Activated T-cell treated with anti-CD3 and anti-CD28 coated beads, Interleukin-2, amount 50 U/mL, for 72 hours (primary cell): ENCODE data around the gene ADGRB3. TPM values are rescaled to one million over a fixed set of nuclear protein-coding genes. Genes with fewer than 3 reads are reported as not detected.
"Not testable (repeated sequence)": the region's sequence is repeated elsewhere in the genome, so short reads cannot be mapped to it uniquely, and the experiment has no call there.

ENCODE experiments used
- ATAC-seq, 2 donors: fragments of 150-1000 bp; cut with Tn5 transposase; replicated peaks in 1 of 2; 2 replicates each; pipeline ENCODE4 v1.10.0; 2021; ENCODE audit warnings: moderate library complexity in 2 of 2, mild to moderate bottlenecking in 1 of 2
- DNase-seq, 2 donors: peaks; one replicate each; pipeline ENCODE4 v3.0.0; 2021 to 2022; ENCODE audit warnings: mixed read lengths in 1 of 2
- H3K27ac Mint-ChIP-seq: one replicate; pipeline ENCODE4 v1.8.0; 2022; ENCODE audit warnings: mild to moderate bottlenecking, moderate library complexity, mixed read lengths
- H3K27me3 Mint-ChIP-seq: one replicate; pipeline ENCODE4 v1.8.0; 2022; ENCODE audit warnings: low read depth, mixed read lengths
- H3K36me3 Mint-ChIP-seq, 2 donors: one replicate each; pipeline ENCODE4 v1.8.0; 2022; ENCODE audit warnings: mixed read lengths in 2 of 2, mild to moderate bottlenecking in 1 of 2; ENCODE audit not compliant: insufficient read depth in 2 of 2
- H3K4me1 Mint-ChIP-seq: one replicate; pipeline ENCODE4 v1.8.0; 2022; ENCODE audit warnings: low read depth, mixed read lengths
- H3K4me3 Mint-ChIP-seq, 2 donors: one replicate each; pipeline ENCODE4 v1.8.0; 2022; ENCODE audit warnings: mild to moderate bottlenecking in 2 of 2, mixed read lengths in 2 of 2, moderate library complexity in 2 of 2
- H3K9me3 Mint-ChIP-seq, 2 donors: one replicate each; pipeline ENCODE4 v1.8.0; 2022; ENCODE audit warnings: mixed read lengths in 2 of 2
- total RNA-seq, 2 donors: library from RNA; stranded (reverse); gene quantifications; one replicate each; pipeline ENCODE4 v1.2.3, GENCODE V29; 2022

ADGRB3 gene
- total RNA-seq, 2 donors from 2014 or later, result not detected

- Mint-ChIP-seq H3K27me3 (no peaks in the 10 kb centered on the region), H3K9me3 (peaks cover 0 to 1% of the 10 kb centered on the region in 2 donors), H3K36me3 (no peaks in the 10 kb centered on the region), H3K4me1 (no peaks in the 10 kb centered on the region), H3K4me3 (no peak overlapping the region), H3K27ac (no peak overlapping the region)
- ATAC-seq (no peak), DNase-seq (no peak)
Measured at GRCh38 chr6:68653074-68653705, 18.1 kb downstream of the ADGRB3 start.

GRCh38 chr6:68653706-68654089, 18.6 kb downstream of the ADGRB3 start:
- Mint-ChIP-seq H3K4me3 (no peak overlapping the region), H3K27me3 (no peaks in the 10 kb centered on the region), H3K36me3 (no peaks in the 10 kb centered on the region), H3K4me1 (no peaks in the 10 kb centered on the region), H3K9me3 (peaks cover 0 to 1% of the 10 kb centered on the region in 2 donors), H3K27ac (no peak overlapping the region)
- ATAC-seq (no peak), DNase-seq (no peak)

GRCh38 chr6:68654134-68654533, 19.1 kb downstream of the ADGRB3 start:
- DNase-seq (no peak), ATAC-seq (no peak)
- H3K9me3 Mint-ChIP-seq, result peaks cover 0 to 1% of the 10 kb centered on the region in 2 donors
- H3K36me3 Mint-ChIP-seq, result no peaks in the 10 kb centered on the region
- no peaks in the 10 kb centered on the region for H3K27me3 Mint-ChIP-seq
- no peak overlapping the region for H3K27ac Mint-ChIP-seq
- no peaks in the 10 kb centered on the region for H3K4me1 Mint-ChIP-seq
- no peak overlapping the region for H3K4me3 Mint-ChIP-seq

GRCh38 chr6:68655028-68655427, 19.9 kb downstream of the ADGRB3 start:
- ATAC-seq (no peak), DNase-seq (no peak)
- H3K27ac Mint-ChIP-seq, result no peak overlapping the region
- H3K4me1 Mint-ChIP-seq, result no peaks in the 10 kb centered on the region
- no peaks in the 10 kb centered on the region for H3K36me3 Mint-ChIP-seq
- H3K4me3 Mint-ChIP-seq, result no peak overlapping the region
- peaks cover 0 to 1% of the 10 kb centered on the region in 2 donors for H3K9me3 Mint-ChIP-seq
- no peaks in the 10 kb centered on the region for H3K27me3 Mint-ChIP-seq

- ATAC-seq (no peak), DNase-seq (no peak)
- H3K27me3 Mint-ChIP-seq, result no peaks in the 10 kb centered on the region
- no peaks in the 10 kb centered on the region for H3K9me3 Mint-ChIP-seq
- H3K36me3 Mint-ChIP-seq, result no peaks in the 10 kb centered on the region
- no peak overlapping the region for H3K27ac Mint-ChIP-seq
- H3K4me3 Mint-ChIP-seq, result no peak overlapping the region
- H3K4me1 Mint-ChIP-seq, result no peaks in the 10 kb centered on the region
Measured at GRCh38 chr6:68657374-68658139, 22.5 kb downstream of the ADGRB3 start.

- Mint-ChIP-seq H3K27me3 (no peaks in the 10 kb centered on the region), H3K36me3 (no peaks in the 10 kb centered on the region)
- ATAC-seq, result no peak
Measured at GRCh38 chr6:68658338-68658737, 23.3 kb downstream of the ADGRB3 start.

GRCh38 chr6:68673255-68673654, 38.2 kb downstream of the ADGRB3 start:
- no peaks in the 10 kb centered on the region for H3K36me3 Mint-ChIP-seq

More at GRCh38 chr6:68658338-68658737, 23.3 kb downstream of the ADGRB3 start:
- DNase-seq, result no peak
- Mint-ChIP-seq H3K4me1 (no peaks in the 10 kb centered on the region), H3K4me3 (no peak overlapping the region), H3K27ac (no peak overlapping the region), H3K9me3 (no peaks in the 10 kb centered on the region)

GRCh38 chr6:68675548-68675947, 40.5 kb downstream of the ADGRB3 start:
- no peaks in the 10 kb centered on the region for H3K27me3 Mint-ChIP-seq
- no peak overlapping the region for H3K4me3 Mint-ChIP-seq

More at GRCh38 chr6:68673255-68673654, 38.2 kb downstream of the ADGRB3 start:
- H3K4me1 Mint-ChIP-seq, result no peaks in the 10 kb centered on the region
- H3K27ac Mint-ChIP-seq, result no peak overlapping the region
- no peak overlapping the region for H3K4me3 Mint-ChIP-seq
- H3K9me3 Mint-ChIP-seq, result peaks cover 1 to 2% of the 10 kb centered on the region in 2 donors
- no peaks in the 10 kb centered on the region for H3K27me3 Mint-ChIP-seq
- DNase-seq (no peak), ATAC-seq (no peak)

GRCh38 chr6:68676094-68676493, 41.0 kb downstream of the ADGRB3 start:
- not testable (repeated sequence) for DNase-seq, H3K4me1 Mint-ChIP-seq, H3K36me3 Mint-ChIP-seq, H3K27ac Mint-ChIP-seq, ATAC-seq, H3K27me3 Mint-ChIP-seq, H3K4me3 Mint-ChIP-seq, H3K9me3 Mint-ChIP-seq

More at GRCh38 chr6:68675548-68675947, 40.5 kb downstream of the ADGRB3 start:
- H3K36me3 Mint-ChIP-seq, result no peaks in the 10 kb centered on the region
- peaks cover 4 to 5% of the 10 kb centered on the region in 2 donors for H3K9me3 Mint-ChIP-seq
- H3K4me1 Mint-ChIP-seq, result no peaks in the 10 kb centered on the region
- no peak overlapping the region for H3K27ac Mint-ChIP-seq
- ATAC-seq (no peak), DNase-seq (no peak)

- H3K4me1 Mint-ChIP-seq, result no peaks in the 10 kb centered on the region
- no peak overlapping the region for H3K27ac Mint-ChIP-seq
- no peak for DNase-seq
- H3K4me3 Mint-ChIP-seq, result no peak overlapping the region
- no peaks in the 10 kb centered on the region for H3K27me3 Mint-ChIP-seq
- ATAC-seq, result no peak
- peaks cover 3 to 4% of the 10 kb centered on the region in 2 donors for H3K9me3 Mint-ChIP-seq
- H3K36me3 Mint-ChIP-seq, result no peaks in the 10 kb centered on the region
Measured at GRCh38 chr6:68677058-68677457, 42.0 kb downstream of the ADGRB3 start.

- Mint-ChIP-seq H3K36me3 (no peaks in the 10 kb centered on the region), H3K27me3 (no peaks in the 10 kb centered on the region), H3K4me3 (no peak overlapping the region), H3K9me3 (peaks cover 2 to 3% of the 10 kb centered on the region in 2 donors), H3K4me1 (no peaks in the 10 kb centered on the region), H3K27ac (no peak overlapping the region)
- DNase-seq, result no peak
- no peak for ATAC-seq
Measured at GRCh38 chr6:68679399-68679798, 44.3 kb downstream of the ADGRB3 start.

GRCh38 chr6:68680264-68680663, 45.2 kb downstream of the ADGRB3 start:
- H3K27me3 Mint-ChIP-seq, result no peaks in the 10 kb centered on the region
- no peaks in the 10 kb centered on the region for H3K4me1 Mint-ChIP-seq
- H3K9me3 Mint-ChIP-seq, result peaks cover 2 to 3% of the 10 kb centered on the region in 2 donors
- H3K4me3 Mint-ChIP-seq, result no peak overlapping the region
- H3K27ac Mint-ChIP-seq, result no peak overlapping the region
- no peaks in the 10 kb centered on the region for H3K36me3 Mint-ChIP-seq
- ATAC-seq, result no peak
- no peak for DNase-seq

GRCh38 chr6:68689910-68690309, 54.8 kb downstream of the ADGRB3 start:
- no peaks in the 10 kb centered on the region for H3K4me1 Mint-ChIP-seq
- peaks cover 0 to 2% of the 10 kb centered on the region in 2 donors for H3K9me3 Mint-ChIP-seq
- H3K27me3 Mint-ChIP-seq, result no peaks in the 10 kb centered on the region
- no peaks in the 10 kb centered on the region for H3K36me3 Mint-ChIP-seq
- H3K27ac Mint-ChIP-seq, result no peak overlapping the region
- no peak overlapping the region for H3K4me3 Mint-ChIP-seq
- no peak for DNase-seq
- no peak for ATAC-seq
